ENCODE data around the gene TTC33. TPM values are rescaled to one million over a fixed set of nuclear protein-coding genes. Genes with fewer than 3 reads are reported as not detected.

Gene TTC33
- total RNA-seq, 1 donor from 2014 or later: 11.7 TPM

DNA sequence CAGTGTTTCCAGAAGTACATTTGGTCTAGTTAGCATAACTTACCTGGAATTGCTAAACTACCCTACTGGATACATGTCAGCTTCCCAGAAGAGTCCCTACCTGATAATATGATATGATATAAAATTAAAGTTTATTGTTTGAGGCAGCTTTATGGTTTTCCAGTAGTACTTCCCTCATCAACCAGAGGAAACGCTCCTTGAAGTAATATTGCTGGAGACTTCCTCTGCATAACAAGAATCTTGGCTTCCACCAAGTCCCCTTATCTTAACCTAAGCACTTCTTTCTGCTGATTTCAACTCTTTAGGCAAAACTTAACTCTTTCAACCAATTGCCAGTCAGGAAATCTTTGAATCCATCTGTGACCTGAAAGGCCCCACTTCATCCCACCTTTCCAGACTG lies 290.3 kb downstream of the TTC33 start:
- Mint-ChIP-seq H3K27me3 (ENCODE audit: unreplicated experiment) (no peaks in the 10 kb centered on the region), H3K4me1 (ENCODE audit: low read depth, unreplicated experiment) (no peaks in the 10 kb centered on the region), H3K9me3 (ENCODE audit: unreplicated experiment) (no peaks in the 10 kb centered on the region), H3K36me3 (ENCODE audit: unreplicated experiment) (no peaks in the 10 kb centered on the region), H3K27ac (ENCODE audit: unreplicated experiment) (no peak overlapping the region), H3K4me3 (ENCODE audit: unreplicated experiment) (no peak overlapping the region)
- TF ChIP-seq, protein P1, sequence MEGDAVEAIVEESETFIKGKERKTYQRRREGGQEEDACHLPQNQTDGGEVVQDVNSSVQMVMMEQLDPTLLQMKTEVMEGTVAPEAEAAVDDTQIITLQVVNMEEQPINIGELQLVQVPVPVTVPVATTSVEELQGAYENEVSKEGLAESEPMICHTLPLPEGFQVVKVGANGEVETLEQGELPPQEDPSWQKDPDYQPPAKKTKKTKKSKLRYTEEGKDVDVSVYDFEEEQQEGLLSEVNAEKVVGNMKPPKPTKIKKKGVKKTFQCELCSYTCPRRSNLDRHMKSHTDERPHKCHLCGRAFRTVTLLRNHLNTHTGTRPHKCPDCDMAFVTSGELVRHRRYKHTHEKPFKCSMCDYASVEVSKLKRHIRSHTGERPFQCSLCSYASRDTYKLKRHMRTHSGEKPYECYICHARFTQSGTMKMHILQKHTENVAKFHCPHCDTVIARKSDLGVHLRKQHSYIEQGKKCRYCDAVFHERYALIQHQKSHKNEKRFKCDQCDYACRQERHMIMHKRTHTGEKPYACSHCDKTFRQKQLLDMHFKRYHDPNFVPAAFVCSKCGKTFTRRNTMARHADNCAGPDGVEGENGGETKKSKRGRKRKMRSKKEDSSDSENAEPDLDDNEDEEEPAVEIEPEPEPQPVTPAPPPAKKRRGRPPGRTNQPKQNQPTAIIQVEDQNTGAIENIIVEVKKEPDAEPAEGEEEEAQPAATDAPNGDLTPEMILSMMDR (IDR thresholded peaks at IDR 0.05; ENCODE audit: partially characterized antibody, unreplicated experiment): no peak
- no peak for DNase-seq

DNA sequence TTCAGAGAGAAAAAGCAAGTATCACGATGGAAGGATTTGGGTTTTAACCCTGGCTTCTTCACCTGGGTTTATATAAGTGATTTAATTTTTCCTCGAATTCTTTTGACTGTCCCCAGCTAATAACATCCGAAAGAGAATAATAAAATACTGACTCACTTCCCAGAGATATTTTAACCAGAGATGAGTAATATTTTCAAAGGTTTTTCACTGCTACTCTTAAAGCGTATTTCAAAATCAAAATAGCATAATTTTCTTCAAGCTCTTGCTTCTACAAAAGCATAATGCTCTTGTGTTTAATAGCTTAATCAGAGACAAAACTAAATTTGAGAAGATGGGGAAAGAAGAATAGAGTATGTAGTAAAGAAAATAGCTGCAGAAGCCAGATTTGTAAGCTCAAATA lies 291.2 kb downstream of the TTC33 start:
- Mint-ChIP-seq H3K27ac (ENCODE audit: unreplicated experiment) (no peak overlapping the region), H3K9me3 (ENCODE audit: unreplicated experiment) (no peaks in the 10 kb centered on the region), H3K36me3 (ENCODE audit: unreplicated experiment) (no peaks in the 10 kb centered on the region), H3K4me3 (ENCODE audit: unreplicated experiment) (no peak overlapping the region), H3K4me1 (ENCODE audit: low read depth, unreplicated experiment) (no peaks in the 10 kb centered on the region), H3K27me3 (ENCODE audit: unreplicated experiment) (no peaks in the 10 kb centered on the region)
- TF ChIP-seq, protein P1 (IDR thresholded peaks at IDR 0.05; ENCODE audit: partially characterized antibody, unreplicated experiment): no peak
- no peak for DNase-seq

Other genes starting within 250 kb of the TTC33 start
- gene PTGER4, start 76.0 kb downstream of the TTC33 start, total RNA-seq (ENCODE audit: unreplicated experiment): not detected
- 49.0 TPM for gene PRKAA1, start 42.4 kb upstream of the TTC33 start, total RNA-seq (ENCODE audit: unreplicated experiment)
- 840 TPM for gene RPL37, start 79.3 kb upstream of the TTC33 start, total RNA-seq (ENCODE audit: unreplicated experiment)
- not detected for gene CARD6, start 85.4 kb upstream of the TTC33 start, total RNA-seq (ENCODE audit: unreplicated experiment)
- gene C7, start 153.5 kb upstream of the TTC33 start, total RNA-seq (ENCODE audit: unreplicated experiment): not detected

Data from glutamatergic neuron (in vitro differentiated cells).